ENCODE results near the gene RNF26.

RNF26 gene

DNA sequence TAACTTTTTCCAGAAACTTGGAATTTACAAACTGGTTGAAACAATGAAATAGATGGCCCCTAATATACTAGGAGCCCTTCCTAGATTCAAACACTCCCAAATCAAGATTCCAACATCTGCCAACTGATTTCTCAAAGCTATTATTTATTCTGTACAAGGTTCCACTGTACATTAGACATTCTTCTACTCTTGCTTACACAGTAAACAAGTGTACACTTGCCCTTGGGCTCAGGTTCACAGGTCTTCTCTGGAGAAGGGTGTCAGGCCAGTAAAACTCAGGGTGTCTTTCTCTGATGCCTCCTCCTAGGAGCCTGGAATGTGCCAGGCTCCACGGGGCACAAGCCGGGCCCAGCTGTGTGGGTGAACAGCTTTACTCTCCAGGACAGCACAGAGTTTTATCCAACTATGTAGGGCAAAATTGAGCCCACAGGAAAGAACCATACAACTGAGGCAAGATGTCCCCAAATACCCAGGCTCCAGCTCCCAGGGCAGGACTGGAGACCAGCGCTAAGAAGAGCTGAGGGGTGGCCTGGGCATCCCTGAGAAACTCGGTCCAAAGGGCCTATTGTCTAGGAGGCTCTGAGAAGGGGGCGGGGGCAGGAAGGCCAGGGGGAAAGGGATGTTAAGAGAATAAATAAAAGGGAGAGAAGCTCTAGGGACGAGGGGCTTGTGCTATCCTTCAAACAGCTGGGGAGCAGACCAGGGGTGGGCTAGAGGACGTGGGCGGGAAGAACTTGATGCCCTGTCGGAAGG, 20.9 kb downstream of the RNF26 start:
- DNase-seq (ENCODE audit: low spot score): no peak

DNA sequence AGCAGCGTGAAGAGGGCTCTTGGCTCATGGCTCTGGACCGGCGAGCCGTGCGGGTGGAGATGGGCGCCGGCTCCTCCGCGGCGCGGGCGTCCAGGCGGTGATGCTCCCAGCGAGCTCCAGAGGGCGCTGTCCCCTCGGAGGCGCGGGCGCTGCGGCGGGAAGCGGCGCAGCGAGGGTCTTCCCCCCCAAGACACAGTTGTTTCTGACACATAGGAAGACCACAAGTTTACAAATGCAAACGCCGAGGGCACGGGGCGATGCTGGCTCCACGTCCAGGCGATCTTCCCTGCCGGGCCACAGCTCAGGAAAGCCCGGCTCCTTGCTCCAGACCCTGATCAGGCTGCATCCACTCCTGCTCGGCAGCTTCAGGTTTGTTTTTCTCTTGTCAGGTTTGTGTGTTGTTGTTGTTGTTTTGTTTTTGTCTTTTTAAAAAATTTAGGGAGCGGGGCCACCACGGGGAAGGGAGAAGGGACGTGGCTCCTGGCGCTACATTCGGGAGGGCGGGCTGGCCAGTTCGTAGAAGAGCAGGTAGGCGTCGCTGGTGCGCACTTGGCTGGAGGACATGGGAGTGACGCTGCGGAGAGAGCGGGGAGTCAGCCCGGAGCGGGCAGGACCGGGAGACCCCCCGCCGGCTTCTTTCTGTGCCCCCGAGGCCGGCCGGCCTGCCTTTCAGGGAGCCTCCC, 22.2 kb downstream of the RNF26 start:
- peak; percentile 68 for DNase-seq (ENCODE audit: low spot score)

DNA sequence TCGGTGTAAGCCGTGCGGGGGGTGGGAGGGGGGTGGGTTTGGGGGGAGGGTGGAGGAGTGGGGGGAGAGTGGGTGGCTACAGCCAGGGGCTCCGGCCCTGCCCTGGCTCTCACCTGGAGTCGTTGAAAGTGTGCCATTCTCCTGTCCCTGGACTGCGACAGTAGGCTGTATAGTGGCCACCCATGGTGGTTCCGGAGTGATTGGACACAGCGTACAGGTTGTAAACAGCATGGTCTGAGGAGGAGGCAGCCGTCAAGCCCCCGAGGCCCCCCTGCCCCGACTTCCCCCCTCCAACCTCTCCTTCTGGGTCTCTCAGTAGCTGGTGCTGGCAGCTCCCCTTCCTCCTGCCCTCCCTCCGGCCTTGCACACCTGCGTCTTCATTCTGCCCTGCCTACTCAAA, 22.7 kb downstream of the RNF26 start:
- no peak for DNase-seq (ENCODE audit: low spot score)

DNA sequence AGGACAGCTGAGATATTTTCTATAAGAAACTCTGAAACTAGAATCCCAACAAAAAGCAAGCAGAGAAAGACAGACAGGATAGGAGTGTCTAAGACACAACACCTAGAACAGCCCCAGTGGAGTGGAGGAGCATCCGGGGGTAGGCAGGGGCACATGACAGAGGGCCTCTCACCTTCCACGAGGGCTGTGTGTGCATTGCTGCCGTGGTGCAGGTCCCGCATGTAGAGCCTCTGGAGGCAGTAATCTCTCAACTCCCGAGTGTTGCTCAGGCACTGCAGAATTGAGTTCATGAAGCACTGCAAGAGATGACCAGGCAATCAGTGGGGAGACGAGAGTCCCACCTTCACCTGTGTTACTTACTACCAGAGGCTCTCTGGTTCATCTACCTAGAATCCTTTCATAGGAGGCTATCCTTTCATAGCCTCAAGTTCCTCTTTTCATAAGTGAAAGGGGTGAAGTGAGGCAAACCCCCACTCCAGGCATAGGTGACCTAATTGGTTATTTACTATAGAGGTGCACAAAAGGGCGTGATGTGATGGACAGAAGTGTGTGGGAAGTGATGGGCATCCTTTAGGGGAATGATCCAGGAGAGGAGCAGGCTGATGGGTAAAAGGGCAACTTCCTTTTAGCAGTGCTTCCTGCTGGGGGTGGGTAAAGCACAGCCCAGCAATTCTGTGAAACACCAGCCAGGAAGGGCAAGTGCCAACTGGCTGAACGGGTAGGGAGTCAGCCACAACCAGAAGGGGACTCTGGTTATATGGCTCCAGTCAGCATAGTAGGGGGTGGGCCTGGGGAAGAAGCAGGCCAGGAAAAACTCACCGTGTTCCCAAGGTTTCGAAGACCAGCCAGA, 25.3 kb downstream of the RNF26 start:
- no peak for DNase-seq (ENCODE audit: low spot score)

DNA sequence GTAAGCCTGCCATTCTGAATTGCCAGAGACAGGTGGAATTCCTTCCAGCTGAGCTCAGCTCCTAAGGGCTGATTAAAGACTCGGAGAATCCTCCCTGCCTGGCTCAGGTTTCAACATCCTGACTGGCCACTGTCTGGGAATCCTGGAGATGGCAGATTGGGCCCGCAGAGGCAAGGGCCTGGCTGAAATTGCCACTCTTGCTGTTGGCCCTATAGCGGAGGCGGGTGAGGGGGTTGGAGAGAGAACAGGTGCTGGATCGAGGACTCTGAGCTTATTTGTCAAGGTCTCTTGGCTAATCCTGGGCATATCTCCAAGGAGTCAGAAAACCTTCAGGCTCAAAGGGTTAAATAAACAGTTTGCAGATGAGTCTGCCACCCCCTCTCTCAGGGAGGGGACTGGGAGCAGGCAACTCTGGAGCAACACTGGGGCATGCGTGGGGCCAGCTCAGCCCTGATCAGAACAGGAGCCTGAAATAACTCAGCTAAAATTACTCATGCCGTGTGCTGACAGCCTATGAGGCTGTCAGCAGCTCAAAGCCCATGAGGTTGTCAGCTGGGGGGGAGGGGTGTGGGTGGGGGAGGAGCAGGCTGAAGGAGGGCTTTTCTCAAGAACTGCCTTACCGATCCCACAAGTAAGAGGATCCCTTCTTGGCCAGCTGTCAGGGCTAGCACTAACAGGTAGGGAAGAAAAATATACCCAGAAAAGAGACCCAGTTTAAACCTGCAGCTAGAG, 26.9 kb downstream of the RNF26 start:
- peak; percentile 61 for DNase-seq (ENCODE audit: low spot score)

DNA sequence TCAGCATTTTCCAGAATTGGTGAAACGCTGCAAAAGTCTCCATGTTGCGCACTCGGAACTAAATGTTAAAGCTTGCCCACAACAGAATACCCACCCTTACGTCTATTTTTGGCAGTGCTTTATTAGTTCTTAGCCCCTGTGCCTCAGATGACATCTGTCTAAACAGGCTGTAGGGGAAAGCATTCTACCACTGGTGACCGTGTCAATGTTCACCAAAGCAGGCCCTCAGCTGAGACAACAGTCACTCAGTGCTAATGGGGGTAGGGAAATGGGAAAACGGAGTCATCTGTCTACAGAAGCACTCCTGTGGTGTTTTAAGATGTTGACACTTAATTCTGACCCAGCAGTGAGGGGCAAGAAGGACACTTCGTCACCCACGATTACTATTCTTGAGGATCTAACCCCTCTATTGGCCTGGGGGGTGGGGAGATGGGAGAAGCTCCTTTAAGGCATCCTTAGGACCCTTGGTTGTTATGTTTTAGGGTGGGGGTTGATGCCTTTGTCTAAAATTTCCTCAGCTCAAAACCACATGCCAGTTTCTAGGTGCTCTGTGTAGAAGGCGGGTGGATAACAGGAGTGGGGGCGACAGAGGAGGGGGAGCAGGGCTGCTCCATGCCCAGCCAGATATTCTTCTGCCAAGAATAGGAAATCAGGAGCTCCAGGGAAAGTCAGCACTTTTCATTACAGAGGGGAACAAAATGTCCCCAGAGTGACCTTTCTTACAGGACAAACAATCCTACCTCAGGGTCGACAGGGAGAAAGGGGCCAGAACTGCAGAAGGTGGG, 27.8 kb downstream of the RNF26 start:
- no peak for DNase-seq (ENCODE audit: low spot score)

DNA sequence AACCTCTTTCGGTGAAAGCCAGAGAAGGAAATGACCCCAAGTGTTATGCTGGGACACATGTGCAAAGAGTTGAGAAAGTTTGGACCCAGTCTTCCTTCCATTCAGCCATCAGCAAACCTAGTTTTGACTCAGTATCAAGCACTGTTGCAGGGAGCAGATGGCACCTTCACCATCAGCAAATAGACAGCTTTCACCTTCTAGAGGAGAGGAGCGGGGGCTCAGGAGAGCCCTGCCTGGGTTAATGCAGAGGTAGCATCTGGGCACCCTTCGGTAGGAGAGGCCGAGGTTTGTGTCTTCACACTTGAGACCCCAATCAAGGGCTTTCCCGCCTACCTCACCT, 28.4 kb downstream of the RNF26 start:
- DNase-seq (ENCODE audit: low spot score): no peak

DNA sequence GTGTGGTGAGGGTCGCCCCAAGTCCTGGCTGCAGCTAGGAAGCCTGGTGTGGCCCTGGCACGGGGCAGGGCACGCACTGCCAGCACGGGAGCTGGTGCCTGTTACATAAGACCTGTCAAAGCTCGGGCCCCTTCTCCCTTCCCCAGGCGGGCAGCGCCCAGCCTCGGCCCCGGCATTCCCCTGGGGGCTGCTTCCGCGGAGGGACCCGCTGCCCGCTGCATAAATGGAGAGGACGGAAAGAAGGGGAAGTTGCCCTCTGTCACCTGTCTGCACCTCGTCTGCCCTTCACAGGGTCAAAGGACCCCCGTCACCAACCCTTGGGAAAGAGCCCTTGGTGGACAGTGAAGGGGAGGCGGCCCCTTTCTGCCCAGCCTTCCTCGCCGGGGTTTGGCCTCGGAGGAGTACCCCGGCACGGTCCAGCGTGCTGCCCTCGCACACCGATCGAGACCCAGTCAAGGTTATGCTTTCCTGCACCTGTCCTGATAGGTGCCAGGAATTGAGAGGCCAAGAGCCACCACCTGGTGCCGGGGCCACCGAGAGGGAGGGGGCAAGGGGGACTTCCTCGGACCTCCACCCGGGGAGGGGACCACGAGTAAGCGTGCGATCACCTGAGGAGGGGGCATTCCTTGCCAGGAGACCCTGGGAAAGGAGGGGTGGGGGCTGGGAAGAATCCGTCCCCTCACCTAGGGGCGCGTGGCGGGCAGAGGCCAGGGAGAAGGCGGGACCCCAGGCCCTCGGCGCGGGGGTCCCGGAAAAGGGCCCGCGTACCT, 28.9 kb downstream of the RNF26 start:
- DNase-seq (ENCODE audit: low spot score): no peak

DNA sequence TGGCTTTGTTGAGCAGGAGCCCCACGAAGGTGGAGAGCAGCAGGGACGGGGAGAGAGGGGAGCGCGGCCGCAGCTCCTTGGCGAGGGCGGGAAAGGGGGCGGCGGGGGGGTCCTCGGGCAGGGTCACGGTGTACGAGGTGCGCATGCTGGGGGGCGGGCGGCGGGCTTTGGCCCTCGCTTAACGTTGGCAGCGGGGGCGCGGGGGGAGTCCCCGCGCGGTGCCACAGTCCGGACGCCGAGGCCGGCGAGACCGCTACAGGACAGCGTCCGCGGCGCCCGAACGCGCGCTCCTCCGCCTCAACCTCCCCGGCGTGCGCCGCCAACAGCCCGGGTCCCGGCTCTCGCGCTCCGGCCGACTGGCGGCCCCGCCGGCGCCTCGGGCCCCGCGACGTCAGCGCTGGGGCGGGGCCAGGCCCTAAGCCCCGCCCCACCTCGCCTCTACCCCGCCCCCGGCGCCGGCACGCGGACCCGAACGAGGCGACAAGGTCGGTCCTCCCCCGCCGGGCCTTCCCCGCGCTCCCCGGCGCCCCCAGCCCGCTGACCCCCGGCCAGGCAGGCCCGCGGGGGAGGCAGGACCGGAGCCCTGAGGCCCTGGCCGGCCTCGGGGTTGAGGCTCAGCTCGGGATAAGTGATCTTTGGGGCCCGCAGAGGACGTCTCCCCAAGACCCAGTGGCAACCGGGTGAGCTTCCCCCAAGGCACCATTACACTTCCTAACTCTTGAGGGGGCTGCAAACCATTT, 29.7 kb downstream of the RNF26 start:
- DNase-seq (ENCODE audit: low spot score): peak; percentile 50

DNA sequence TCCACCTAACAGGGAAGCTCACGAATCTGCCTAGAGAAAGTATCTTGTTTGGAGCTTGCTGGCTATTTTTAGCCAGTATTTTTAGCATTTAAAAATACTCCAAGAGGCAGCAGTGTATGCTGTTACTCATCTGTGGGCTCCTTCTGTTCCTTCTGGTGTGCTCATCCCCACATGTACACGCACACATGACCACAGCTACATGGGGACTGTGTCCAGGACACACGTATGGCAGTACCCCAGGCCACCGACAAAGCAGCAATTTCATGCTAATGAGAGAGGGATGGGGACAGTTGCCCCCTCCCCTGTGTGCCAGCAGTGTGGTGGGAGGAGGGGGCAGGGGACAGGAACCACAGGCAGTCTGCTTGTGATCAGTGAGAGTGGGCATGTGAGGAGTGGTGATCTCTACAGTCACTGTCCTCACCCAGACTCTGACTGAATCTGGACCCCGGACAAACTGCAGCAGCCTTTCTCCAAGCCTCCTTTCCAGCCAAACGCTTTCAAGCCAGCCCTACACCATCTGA, 30.8 kb downstream of the RNF26 start:
- DNase-seq (ENCODE audit: low spot score): no peak

DNA sequence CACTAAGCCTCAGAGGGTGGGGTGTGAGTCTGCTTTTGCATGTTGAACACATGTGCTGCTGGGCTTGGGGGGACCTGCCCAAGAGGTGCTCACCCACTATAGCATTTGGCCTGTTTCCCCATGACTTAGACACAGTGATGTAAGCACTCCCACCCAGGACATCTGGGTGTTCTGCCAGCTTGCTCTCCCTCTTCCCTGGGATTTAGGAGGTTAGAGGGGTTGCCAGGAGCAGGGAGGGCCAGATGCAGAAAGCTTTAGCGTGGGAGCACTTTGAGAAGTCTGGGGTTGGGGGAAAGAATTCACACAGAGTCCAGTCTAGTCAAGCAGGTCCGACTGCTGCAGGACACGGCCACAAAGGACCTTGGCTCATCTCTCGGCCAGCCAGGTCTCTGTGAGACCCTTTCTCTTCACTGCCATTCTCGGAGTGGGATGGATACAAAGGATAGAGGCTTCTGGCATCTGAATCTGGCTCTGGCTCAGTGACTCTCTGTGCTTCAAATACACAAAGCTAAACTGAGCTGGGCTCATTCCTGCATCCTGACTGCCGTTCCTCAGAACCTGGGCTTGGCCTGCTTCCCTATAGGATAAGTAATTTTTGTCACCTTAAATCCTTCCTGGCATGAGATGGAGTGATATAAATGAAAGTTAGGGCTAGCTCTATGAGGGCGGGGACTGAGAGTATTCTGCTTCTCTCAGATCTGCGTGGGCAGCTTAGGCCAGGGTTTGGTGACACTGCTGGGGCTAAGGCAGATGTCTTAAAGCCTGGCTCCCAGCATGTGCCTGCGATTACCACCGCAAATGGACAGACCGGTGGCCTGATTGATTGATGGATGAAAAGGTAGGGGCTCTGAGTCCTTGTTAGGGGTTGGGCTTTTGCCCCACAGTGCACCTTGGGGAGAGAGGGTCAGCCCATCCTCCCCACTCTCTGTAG, 32.6 kb downstream of the RNF26 start:
- DNase-seq (ENCODE audit: low spot score): no peak

DNA sequence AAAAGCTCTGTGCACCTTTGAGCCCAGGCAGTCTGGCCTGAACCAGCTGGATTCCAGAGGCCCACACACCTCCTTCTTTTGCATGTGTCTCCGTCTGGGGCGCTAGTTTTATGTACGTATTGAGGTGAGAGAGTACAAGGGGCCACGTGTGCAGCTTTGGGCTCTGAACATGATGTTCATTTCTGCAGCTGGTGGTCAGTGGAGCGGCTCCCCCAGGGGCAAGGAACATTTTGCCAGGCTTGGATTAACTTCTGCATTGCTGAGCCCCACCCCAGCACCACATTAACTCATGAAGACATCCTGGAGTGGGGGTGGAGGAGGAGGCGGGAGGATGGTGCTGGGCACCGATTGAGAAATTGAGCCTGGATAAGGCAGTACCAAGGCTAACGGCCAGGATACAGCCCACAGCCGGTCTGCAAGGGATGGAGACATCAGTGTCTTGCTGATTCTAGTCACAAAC, 33.4 kb downstream of the RNF26 start:
- no peak for DNase-seq (ENCODE audit: low spot score)

DNA sequence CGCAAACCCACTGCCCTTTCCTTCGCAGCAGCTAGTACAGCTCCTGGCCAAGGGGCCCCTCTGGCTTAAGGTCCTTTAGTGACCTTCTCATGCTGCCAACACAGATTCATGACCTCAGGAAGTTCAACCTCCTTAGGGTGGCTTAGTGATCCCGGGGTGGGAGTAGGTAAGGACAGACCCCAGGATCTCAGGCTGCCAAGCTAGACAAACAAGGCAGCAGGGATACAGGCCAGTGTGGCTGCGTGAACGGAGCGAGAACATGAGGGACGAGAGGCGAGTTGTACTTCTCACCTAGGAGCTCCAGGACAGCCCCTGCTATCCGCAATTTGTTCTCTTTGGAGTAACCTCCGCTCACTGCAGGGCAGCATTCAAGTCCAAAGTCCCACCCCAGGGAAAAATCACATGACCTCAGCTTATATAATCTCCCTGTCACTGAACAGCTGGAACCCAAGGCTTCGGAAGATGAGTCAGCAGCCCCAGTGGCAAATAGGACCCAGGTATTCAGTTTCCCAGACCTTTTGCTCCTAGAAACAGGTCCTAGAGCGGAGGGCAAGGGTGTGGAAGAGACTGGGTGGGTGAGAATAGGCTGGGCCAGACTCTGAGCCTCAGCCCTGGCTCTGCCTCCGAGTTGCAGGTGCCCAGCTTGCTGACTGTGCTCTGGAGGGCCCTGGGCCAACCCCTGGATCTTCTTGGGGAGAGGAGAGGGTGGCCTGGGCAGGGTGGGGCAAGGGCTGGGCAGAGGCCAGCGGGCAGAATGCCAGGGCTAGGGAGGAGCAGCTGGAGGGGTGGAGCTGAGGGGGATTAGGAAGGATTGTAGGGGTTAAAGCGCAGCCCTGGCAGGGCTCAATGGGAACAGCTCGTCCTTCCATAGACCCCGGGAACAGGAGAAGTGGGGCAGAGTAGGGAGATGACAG, 34.1 kb downstream of the RNF26 start:
- DNase-seq (ENCODE audit: low spot score): no peak

DNA sequence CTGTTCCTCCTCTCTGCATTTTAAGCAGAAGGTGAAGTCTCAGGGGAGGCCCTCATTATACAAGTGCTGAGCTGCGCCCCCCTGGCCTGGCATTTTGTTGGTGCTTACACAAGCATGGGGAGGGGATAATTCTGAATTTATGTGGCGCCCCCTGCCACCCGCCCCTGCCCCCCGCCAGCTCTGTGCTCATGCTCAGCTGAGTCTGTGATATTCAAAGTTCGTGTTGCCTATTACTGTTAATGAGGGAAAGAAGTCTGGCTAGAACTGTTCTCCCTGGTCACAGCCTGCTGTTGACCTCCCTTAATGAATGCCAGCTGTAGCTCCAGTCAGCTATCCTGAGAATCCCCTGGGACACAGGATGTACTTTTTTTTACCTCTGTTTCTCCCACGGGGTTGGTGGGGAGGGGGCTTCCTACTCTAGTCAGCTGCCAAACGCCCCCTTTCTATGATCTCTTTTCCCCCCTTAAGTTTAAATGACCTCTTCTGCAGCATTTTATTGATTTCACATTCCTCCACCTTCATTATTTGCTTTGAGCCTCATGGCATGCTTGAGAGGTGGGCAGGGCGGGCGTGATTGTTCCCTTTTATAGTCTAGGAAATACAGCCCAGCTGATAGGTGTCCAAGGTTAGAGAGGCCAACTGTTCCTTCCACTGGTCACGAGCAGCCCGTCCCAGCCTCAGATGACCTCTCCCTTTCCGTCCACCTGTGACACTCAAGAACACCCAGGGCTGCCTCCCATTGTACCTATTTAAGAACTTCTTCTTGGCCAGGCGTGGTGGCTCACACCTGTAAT, 35.0 kb downstream of the RNF26 start:
- no peak for DNase-seq (ENCODE audit: low spot score)

DNA sequence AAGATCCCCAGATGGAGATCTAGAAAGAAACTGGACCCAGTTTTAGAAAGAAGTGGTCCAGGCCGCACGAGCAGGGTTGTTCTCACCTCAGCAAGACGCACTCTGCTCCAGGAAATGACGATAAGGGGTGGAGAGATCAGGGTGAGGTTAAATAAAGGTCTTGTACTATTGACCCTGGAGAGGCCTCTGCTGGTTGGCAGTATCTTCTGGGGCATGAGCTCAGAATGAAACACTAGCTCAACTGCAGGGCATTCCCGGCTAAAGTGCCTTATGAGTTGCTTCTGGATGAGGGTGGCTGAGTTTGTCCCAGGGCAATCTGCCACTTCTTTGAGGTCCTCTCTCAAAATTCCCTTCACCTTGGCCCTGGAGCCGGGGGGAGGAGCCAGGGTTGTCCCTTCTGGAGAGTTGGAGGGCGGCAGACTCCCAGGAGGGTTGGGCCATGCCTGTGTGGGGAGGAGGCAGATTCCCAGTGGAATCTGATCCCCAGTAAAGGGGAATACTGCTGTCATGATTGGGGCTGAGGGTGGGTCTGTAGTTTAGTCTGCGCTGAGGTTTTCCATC, 36.2 kb downstream of the RNF26 start:
- DNase-seq (ENCODE audit: low spot score): no peak

DNA sequence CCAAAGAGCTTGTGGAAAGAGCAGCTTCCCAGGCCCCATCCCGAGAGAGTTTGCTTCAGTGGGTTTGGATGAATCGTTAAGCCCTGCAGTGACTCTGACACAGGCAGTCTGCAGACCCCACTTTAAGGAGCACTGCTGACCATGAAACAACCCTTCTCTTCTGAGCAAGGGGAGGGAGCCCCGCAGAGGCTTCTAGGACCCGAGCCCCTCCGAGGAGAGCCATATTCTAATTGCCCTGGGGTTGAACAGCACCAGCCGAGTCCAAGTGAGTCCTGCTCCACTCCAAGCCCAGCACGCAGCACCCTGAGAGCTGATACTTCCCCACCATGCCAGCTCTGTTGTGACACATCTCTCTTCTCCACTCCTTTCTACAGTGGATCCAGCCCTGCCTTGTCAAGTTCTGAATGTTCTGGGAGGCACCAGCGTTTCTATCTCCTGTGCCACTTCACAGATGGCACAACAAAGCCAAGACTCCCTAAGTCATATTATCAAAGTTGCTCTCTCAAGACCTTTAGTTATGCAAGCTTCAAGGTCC, 36.8 kb downstream of the RNF26 start:
- no peak for DNase-seq (ENCODE audit: low spot score)

All from activated CD4-positive, alpha-beta T cell treated with anti-CD3 and anti-CD28 coated beads, Interleukin-2, Interleukin-4, amounts not matched to agents 100 ng/mL and 50 ng/mL, durations not matched to agents 16 hours and 8 hours (primary cell).